Activated naive CD4-positive, alpha-beta T cell treated with anti-CD3 and anti-CD28 coated beads, Interleukin-2, amount 50 U/mL, for 16 hours (primary cell): ENCODE data around the gene YARS2.

Experiments
- DNase-seq: peaks from one replicate; pipeline ENCODE4 v3.0.0-alpha.2; 2020

Gene YARS2

DNA sequence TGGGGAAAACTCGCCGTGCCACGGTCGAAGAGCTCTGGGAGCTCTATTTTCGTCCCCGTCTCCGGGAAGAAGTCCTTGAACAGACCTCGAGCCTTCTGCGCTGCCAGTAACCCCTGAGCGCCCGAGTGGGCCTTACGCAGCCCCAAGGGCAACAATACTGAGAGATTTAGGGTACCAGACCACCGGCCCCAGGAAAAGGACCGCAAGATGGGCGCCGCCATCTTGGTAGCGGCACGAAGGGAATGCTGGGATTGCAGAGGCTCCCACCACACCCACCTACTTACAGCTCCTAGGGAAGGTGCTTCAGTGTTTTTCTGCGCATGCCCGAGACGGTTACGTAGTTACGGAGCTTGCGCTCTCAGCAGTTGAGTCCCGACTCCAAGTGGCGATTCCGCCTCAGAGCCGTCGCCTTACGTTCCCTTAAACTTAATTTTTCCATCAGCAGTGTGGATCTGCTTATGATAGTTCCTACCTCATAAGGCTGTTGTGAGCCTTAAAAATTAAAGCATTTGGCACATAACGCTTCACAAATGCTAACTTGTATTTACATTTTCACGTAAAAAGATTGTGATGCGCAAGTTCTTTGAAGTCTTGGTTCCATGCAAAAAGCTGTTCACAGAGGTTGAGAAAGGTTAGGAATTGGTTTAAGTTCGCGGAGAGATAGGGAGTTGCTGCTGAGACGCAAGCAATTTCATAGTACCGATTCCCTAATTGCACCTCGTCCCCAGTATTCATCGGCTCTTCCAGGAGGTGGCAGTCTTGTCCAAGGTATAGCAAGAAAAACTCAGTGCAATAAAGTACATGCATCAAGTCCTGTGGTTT is at the start of gene YARS2:
Gene YARS2 (minus strand): TSS at position 244 of the 822 bp plus-strand sequence. CDS start 23 bp downstream, at position 221.
- DNase-seq = peak; percentile 88

DNA sequence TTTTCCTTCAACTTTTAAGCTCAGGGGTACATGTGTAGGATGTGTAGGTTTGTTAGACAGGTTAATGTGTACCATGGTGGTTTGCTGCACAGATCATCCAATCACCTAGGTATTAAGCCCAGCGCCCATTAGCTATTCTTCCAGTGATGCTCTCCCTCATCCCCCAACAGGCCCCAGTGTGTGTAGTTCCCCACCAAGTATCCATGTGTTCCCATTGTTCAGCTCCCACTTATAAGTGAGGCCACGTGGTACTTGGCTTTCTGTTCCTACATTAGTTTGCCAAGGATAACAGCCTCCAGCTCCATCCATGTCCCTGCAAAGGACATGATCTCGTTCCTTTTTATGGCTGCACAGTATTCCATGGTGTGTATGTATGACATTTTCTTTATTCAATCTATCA is 48.6 kb upstream of the YARS2 start:
- DNase-seq = no peak

DNA sequence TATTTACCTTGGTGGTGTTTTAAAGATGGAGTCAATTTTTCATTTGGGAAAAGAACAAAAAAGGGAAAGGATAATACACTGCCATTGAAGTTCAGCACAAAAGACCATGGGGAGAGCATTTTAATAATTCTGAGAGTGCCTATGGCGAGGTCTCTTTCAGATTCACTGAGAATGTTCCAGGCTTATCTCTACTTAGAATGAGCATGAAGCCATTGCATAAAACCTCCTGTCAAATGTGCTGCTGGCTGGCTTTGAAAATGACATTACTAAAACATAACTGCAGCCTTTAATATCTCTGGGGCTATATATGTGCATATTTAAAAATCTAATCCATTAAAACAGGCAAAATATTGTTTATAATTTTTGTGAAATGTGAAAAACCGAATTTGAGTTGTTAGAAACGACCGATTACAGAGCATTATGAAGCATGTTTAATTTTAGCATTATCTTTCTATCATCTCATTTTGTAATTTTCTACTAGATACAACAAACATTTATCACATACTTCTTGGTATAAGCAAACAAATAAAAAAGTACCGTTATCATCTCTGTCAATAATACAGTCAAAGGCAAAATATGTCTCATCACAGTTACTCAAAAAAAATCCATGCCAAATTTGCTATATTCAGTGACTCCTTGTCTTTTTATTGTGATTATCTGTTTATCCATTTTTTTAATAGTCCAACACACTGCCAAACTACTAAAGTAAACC is 45.7 kb upstream of the YARS2 start:
- no peak for DNase-seq

DNA sequence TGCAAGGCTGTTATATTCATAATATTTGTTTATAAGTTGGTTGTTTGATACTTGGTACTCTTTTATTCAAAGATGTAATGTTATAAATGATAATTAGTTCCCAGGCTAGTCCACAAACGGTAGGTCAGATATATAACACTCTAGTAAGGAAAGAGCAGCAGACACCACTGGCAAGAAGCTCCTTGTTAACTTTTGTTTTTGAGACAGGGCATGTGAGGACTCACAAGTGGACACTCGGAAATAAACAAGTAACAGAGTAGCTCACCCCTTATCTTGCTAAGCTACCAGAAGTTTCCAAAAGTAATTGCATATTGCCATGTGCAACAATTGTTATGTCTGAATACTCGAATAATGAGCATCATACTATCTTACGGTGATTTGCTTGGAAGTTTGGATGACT is 38.6 kb upstream of the YARS2 start:
- no peak for DNase-seq

DNA sequence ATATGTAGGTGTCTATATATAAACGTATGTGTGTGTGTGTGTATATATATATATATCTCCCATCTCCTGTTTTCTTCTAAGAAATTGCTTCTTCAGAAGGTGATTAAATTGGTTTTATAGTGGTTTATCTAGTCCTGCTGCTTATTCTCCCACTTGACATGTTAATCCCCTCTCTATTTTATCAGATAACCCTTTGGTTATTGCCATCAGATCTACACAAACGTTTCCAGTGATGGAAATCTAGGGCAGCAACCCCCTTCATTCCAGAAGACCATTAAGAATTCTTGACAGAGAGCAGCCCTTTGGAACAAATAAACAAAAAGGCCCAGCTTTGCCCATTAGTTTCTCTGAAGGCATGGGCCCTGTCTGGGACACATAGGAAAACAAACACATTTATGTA is 34.2 kb upstream of the YARS2 start:
- no peak for DNase-seq

DNA sequence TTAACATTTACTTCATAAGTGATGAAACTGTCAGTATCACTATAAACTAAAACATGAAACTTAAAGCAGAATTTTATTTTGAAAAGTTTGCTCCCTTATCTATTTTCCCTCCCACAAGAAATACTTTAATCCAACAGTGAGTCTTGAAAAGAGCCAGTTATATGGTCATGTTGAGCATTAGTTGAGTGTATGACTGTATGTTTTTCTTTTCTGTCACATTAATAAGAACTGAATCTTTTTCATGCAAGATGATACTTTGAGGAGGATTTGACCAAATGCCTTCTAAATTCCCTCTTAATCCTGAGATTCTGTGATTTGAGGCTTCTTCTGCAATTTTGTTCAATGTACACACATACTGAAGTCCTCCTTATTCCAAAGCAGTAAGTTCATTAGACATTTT is 33.7 kb upstream of the YARS2 start:
- DNase-seq = no peak

DNA sequence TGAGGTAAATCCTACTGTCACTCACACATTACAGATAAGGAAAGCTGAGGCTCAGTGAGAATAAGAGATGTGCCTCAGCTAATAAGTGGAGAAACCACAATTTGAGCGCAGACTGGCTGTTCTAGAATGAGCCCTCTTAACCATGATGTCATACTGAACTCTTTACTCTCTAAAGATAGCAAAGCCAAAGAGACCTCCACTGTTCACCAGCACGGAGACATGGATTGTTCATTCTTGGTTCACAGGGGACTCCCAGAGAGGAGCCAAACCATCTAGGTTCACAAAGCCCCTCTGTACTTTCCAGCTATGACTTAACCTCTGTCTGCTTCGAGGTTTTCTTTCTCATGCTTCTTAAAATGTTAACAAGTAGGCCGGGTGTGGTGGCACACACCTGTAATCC is 32.7 kb upstream of the YARS2 start:
- no peak for DNase-seq

DNA sequence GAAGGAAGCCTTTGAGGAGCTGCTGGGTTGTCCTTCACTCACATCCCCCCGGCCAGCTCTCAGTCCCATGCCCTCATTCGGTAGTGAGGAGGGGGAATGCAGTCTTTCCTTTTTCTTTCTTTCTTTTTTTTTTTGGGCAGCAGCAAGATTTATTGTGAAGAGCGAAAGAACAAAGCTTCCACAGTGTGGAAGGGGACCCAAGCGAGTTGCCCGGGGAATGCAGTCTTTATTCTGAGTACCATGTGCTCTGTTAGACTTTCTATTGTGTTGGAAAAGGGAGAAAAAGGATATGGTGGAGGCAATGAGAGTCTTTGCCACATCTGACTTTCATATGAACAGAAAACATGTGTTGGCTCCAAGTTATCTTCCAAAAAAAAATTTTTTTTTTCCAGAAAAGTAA is 29.9 kb upstream of the YARS2 start:
- no peak for DNase-seq

DNA sequence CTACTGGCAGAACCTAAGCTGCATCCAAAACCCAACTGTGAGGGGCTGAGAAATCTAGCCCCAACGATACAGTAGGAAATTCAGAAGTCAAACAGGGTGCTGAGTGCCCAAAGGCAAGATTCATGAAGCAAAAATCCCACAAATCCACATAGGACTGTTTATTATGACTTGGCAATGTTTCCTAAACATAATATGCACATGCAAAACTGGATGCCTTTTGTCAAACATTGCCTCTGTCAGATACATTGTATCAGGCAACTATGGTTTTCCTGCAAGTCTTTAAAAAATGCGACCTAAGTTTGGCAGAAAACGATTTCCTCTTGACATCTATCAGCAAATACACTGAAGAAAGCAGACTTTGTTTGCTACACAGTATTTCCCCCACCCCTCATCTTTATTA is 27.3 kb upstream of the YARS2 start:
- DNase-seq = no peak

DNA sequence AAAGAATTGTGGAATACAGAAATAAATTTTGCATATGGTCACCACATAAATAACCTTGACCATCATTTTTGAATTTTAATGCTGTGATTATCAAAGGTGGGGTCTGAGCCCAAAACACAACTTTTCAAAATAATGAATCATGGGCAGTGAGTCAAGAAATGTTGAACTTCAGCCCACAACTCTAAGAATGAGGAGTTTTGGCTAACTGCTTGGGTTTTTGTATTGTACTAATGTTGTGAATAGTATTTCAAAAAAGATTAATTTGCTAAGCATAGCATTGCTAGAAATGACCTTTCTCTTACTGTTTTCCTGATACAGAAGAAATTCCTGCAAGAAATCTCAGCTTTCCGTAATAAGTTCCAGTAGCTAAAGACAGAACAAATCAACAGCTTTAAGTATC is 24.4 kb upstream of the YARS2 start:
- no peak for DNase-seq

DNA sequence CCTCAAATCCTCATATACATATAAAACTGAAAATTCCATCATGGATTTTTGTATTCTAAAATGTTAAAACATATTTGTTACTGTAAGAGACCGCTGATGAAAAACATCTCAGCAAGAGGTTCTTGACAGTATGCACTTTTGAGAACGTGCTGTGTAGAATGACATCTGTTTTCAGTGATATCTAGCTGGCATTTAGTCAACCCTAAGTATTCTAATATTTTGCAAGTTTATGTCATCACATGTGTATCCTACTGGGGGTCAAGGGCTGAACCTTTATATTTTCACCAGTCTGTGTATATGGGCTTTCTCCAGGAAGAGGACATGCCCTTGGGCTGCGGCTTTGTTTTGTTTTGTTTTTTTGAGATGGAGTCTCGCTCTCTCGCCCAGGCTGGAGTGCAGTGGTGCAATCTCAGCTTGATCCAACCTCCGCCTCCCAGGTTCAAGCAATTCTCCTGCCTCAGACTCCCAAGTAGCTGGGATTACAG is 22.0 kb upstream of the YARS2 start:
- no peak for DNase-seq

DNA sequence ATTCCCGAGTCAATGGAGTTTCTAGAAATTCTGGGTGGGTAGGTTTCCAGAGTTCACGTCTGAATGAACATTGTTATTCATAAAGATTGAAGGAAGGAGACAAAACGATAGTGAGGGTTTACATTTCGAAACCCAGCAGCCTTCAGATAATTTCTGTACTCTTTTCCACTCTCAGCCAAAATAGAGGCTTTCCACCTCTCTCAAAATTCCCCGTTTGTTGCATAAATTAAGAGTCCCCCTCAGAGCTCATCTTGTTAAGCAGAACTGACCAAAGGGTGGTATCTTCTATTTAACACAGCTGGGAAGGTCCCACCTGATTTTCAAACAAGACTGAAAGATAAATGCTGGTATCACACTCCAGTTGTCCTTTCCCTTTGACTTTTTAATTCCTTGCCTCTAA is 21.5 kb upstream of the YARS2 start:
- no peak for DNase-seq

DNA sequence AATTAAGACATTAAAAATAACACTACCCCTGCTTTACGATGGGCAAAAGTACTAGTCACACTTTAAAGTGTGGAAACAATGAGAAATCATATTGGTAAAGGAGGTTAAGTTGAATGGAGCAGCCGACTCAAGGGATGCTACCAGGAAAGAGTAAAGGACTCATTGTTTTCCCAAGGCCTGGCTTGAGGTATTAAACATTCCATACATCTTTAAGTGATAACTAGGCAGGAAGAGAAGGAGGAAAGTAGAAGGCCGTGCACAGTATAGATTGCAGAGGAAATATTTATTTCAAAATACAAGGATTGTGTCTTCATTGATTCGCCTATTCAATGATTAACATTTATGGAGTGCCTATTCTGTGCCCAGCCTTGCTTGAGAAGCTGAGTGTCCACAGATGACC is 20.6 kb upstream of the YARS2 start:
- no peak for DNase-seq

DNA sequence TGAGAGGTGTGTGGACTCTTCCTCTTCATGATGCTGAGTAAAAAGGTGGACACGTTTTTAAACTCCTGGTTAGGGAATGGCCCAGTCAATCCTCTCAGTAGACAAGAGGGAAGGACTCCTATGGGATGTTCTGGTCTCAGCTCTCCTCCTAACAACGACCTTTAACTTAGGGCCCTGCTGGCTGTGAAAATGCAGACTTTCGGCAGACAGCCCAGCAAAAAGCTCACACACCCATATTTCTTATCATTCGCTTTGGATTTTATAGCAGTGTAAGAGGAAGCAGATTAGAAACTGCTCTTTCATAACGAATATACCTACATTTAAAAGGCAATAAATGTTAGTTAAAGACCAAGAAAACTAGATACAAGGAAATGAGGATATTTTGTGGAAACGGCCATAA is 18.0 kb upstream of the YARS2 start:
- no peak for DNase-seq

DNA sequence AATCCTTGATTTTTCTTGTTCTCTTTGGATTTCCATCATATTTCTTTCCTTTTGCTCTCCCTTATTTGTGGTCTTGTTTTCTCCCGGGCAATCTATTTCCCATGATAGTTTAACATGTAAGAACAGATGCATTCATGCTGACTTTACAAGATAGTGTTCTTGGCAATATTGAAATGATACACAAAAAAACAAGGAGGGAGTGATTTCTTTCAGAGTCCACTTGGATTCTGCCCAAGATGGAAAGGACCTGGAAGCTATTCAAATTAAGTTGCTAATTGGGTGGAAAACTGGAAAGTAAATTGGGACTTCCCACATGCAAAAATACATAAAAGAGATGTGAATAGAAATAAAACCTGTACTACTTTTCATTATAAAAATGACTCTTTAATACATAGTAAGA is 14.4 kb upstream of the YARS2 start:
- no peak for DNase-seq

DNA sequence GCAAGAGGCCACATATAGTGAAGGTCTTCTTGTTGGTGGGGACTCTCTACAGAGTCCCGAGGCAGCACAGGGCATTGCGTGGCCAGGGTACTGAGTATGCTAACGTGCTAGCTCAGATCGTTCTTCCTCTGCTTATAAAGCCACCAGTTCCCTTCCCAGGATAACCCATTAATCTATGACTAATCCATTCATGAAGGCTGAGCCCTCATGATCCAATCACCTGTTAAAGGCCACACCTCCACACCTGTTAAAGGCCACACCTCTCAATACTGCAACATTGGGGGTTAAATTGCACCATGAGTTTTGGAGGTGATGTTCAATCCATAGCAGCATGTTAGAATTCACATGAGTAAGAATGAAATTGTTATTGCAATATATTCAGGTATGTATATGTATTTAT is 12.8 kb upstream of the YARS2 start:
- no peak for DNase-seq

DNA sequence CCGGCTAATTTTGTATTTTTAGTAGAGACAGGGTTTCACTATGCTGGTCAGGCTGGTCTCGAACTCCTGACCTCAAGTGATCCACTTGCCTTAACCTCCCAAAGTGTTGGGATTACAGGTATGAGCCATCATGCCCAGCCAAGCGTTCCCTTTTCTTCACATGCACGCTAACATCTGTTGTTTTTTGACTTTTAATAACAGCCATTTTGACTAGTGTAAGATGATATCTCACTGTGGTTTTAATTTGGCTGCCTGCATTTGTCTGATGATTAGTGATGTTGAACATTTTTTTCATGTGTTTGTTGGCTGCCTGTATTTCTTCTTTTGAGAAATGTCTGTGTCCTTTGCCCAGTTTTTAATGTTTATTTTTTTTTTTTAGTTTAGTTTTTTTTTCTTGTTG is 10.2 kb upstream of the YARS2 start:
- DNase-seq = no peak

DNA sequence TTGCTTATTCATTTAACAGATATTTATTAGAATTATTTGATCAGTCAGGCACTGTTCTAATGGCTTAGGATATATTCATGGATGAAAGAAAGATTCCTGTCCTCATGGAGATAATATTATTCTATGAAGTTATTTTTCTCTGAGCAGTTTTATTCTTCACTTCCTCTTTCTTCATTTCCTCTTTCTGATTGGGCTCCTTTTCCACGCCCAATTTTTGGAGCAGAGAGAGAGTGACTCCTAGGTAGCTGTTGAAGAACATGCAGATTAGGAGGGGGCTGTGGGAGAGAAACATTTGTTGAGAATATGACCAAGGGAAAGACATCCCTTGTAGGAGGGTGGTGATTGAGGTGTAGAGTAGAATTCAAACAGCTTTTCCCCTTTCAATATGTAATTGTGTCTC is 6.0 kb upstream of the YARS2 start:
- no peak for DNase-seq

DNA sequence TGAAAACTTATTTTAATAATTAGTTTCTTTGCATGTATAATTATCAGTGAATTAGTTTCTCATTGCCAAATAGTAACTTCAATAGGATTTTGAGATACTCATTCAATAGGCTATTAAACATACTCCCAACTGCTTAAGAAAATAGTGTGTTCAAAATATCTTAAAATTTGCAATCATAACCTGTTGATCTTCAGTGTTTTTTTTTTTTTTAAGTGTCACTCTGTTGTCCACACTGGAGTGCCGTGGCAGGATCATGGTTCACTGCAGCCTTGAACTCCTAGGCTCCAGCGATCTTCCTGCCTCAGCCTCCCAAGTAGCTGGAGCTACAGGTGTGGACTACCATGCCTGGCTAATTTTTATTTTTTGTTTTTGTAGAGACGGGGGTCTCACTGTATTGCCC is 1.5 kb upstream of the YARS2 start:
- DNase-seq = no peak

DNA sequence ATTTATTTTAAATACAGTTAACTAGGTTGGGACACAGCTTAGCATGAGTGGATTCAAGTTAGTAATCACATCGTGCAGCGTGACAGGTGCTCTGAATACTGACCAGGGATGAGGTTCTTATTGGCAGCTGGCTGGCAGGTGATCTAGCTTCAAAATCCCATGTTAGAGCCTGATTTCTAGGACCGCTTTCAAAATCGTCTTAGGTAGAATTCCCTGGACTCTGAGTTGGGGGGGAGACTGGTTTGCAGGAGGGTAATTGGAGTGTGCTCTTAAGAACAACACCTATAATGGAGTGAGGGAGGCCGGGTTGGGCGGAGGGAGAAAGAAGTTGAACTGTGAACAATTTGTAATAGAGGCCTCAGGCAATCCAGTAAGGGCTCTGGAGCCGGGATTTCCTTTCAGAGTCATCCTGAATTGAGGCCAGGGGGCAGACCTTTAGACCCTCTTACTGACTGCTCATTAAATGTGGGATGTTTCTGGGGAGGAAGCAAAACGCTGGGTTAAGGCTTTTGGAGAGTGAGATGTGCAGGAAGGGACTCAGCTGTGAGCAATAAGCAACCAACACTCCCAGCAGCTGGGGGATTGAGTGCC is 874 bp upstream of the YARS2 start:
- no peak for DNase-seq

DNA sequence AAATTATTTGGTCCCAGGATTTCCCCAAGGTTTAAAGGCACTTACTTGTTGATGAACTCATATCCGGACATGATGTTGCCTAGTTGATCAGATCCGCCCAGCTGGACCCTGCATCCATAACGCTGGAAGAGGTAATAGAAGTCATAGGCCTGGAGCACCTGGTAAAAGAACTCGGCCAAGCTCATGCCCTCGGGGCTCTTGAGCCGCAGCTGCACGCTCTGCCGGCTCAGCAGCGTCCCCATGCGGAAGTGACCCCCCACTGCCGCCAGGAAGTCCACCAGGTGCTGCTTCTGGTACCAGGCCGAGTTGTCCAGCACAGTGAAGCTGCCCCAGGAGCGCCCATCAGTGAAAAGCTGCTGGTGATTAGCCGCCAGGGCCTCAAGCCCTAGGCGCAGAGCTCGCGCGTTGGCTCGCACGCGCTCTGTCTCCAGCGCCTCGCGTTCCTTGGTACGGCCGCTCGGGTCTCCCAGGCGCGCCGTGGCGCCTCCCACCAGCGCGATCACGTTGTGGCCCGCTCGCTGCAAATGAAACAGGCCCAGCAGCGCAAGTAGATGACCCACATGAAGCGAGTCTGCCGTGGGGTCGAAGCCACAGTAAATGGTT is 545 bp downstream of the YARS2 start:
- peak; percentile 77 for DNase-seq

DNA sequence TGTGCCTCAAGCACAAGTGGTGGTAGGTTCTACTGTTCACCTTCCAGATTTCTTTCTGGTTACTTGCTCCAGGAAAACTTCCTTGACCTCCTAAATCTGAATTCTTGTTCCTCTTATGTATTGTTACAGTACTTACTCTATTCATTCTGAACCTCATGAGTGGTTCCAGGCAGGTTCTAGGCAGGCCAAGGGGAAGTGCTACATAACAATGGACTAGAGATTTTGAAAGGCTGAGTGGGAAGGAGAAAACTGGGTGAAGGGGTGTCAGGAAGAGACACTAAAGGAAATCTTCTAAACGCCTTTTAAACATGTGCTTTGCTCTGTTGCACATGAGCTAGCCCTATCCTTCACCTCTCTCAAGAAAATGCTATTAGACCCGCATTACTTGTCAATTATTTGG is 1.6 kb downstream of the YARS2 start:
- no peak for DNase-seq

DNA sequence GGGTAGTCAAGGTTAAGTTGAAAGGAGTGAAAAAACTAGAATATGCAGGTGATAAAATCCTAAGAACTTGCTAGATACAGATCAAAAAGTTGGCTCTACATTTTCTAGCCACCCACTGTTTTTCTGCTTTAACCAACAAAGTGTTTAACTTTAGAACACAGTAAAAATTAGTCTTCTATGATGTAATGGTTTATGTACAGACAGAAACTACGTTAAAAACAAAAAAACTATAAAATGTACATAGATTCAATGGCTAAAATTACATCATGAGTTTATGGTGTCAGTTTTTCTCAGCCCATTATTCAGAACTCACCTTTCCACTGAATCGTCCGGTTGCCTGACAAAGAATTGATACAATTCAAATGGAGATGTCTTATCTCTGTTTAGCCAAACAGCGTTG is 2.1 kb downstream of the YARS2 start:
- no peak for DNase-seq

DNA sequence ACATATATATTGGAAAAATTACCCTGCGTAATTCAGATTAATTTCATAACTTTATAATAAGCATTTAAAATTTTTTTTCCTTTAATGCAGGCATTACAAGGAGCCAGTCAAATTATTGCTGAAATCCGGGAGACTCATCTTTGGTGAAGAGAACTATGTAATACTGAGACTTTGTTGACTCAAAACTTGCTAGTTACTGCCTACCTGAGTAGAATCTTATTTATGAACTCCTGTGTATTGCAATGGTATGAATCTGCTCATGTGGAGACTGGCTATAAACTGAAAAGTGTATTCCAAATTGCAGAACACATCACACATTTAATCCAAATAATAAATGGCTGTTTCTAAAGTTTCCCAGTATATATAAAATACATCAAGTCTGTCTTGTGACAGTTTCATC is 12.4 kb downstream of the YARS2 start:
- DNase-seq = no peak
